OCI-LY3 (cell line): Measurements from ENCODE around the gene SCAF8.

Experiments
- CTCF ChIP-seq: fragments of 200-600, 300-600 bp; sonication (generic); IDR thresholded peaks from 2 replicates; pipeline ENCODE4 v1.5.1; 2014; ENCODE audit warnings: antibody characterized with exemption, low read length, low read depth
- EZH2phosphoT487 ChIP-seq: fragments of 200-600 bp; shearing (Covaris generic); IDR thresholded peaks from 2 replicates; pipeline ENCODE4 v1.6.1; 2018; ENCODE audit warnings: antibody characterized with exemption, mixed run types, low read depth

GRCh38 chr6:154758125-154758524 lies 24.9 kb downstream of the SCAF8 start:
- TF ChIP-seq CTCF (no peak), EZH2phosphoT487 (no peak)
